Pons (tissue), 1 donor: ENCODE results near the gene COX5B.
"Not testable (repeated sequence)": the region's sequence is repeated elsewhere in the genome, so short reads cannot be mapped to it uniquely, and the experiment has no call there.

ENCODE experiments used
- DNase-seq: peaks from one replicate; pipeline ENCODE4 v3.0.0-alpha.2; 2016; ENCODE audit warnings: low spot score

The COX5B gene

GRCh38 chr2:97654309-97654708, 8.4 kb downstream of the COX5B start:
- DNase-seq = no peak

- DNase-seq = no peak
Observed at GRCh38 chr2:97654791-97655190, 8.9 kb downstream of the COX5B start.

GRCh38 chr2:97656129-97656755, 10.4 kb downstream of the COX5B start:
- no peak for DNase-seq

GRCh38 chr2:97656905-97657587, 11.2 kb downstream of the COX5B start:
- DNase-seq = no peak

GRCh38 chr2:97657986-97658690, 12.3 kb downstream of the COX5B start:
- no peak for DNase-seq

- DNase-seq = no peak
Observed at GRCh38 chr2:97658691-97659157, 12.9 kb downstream of the COX5B start.

GRCh38 chr2:97659256-97660043, 13.6 kb downstream of the COX5B start:
- DNase-seq = no peak

GRCh38 chr2:97660044-97660774, 14.3 kb downstream of the COX5B start:
- no peak for DNase-seq

- DNase-seq = no peak
Observed at GRCh38 chr2:97660775-97661389, 15.0 kb downstream of the COX5B start.

GRCh38 chr2:97661927-97662326, 16.1 kb downstream of the COX5B start:
- DNase-seq = no peak

GRCh38 chr2:97662386-97662894, 16.6 kb downstream of the COX5B start:
- DNase-seq = peak; percentile 17

- peak; percentile 71 for DNase-seq
Observed at GRCh38 chr2:97662895-97663625, 17.2 kb downstream of the COX5B start.

GRCh38 chr2:97663626-97663961, 17.7 kb downstream of the COX5B start:
- no peak for DNase-seq

- DNase-seq = peak; percentile 96
Observed at GRCh38 chr2:97663962-97664635, 18.2 kb downstream of the COX5B start, which contains the start of gene ACTR1B. Gene ACTR1B (minus strand): TSS chr2:97664044. CDS start chr2:97663890, 154 bp downstream.

- DNase-seq = no peak
Observed at GRCh38 chr2:97664636-97664970, 18.7 kb downstream of the COX5B start.

GRCh38 chr2:97669448-97669847, 23.6 kb downstream of the COX5B start, which contains the start of gene C2orf92:
Gene C2orf92 (plus strand): TSS chr2:97669713. CDS start chr2:97669789, 76 bp downstream.
- DNase-seq = no peak

- DNase-seq = no peak
Observed at GRCh38 chr2:97670471-97670870, 24.6 kb downstream of the COX5B start.

- DNase-seq = no peak
Observed at GRCh38 chr2:97671526-97671925, 25.7 kb downstream of the COX5B start.

GRCh38 chr2:97672606-97673140, 26.8 kb downstream of the COX5B start:
- not testable (repeated sequence) for DNase-seq
